ENCODE data around the gene SORL1.

Gene SORL1

GRCh38 chr11:121648306-121648705 lies 196.2 kb downstream of the SORL1 start:
- no peak for TF ChIP-seq CTBP1 (IDR thresholded peaks at IDR 0.05; ENCODE audit: borderline replicate concordance)
- no peak for TF ChIP-seq PKNOX1 (IDR thresholded peaks at IDR 0.05)
- TF ChIP-seq ELF4 (IDR thresholded peaks at IDR 0.05): no peak
- TF ChIP-seq SUZ12 (IDR thresholded peaks at IDR 0.05): no peak
- no peak for TF ChIP-seq ARNT (IDR thresholded peaks at IDR 0.05)
- no peak for TF ChIP-seq L3MBTL2 (conservative IDR thresholded peaks at IDR 0.05)
- POLR2A ChIA-PET: no interaction called here
- CTCF ChIA-PET: no interaction called here
- peak; percentile 19 for DNase-seq (ENCODE audit: extremely low spot score)

GRCh38 chr11:121649798-121650197 lies 197.7 kb downstream of the SORL1 start:
- POLR2A ChIA-PET: no interaction called here
- CTCF ChIA-PET: no interaction called here

GRCh38 chr11:121650351-121651256 lies 198.5 kb downstream of the SORL1 start:
- TF ChIP-seq CTBP1 (IDR thresholded peaks at IDR 0.05; ENCODE audit: borderline replicate concordance): no peak
- TF ChIP-seq TARDBP (IDR thresholded peaks at IDR 0.05): no peak
- TF ChIP-seq NFRKB (IDR thresholded peaks at IDR 0.05): no peak
- TF ChIP-seq FOXM1 (IDR thresholded peaks at IDR 0.05; ENCODE audit: borderline replicate concordance): no peak
- no peak for TF ChIP-seq ARNT (IDR thresholded peaks at IDR 0.05)
- no peak for TF ChIP-seq BHLHE40 (IDR thresholded peaks at IDR 0.05; ENCODE audit: borderline replicate concordance)
- TF ChIP-seq ZNF384 (IDR thresholded peaks at IDR 0.05): no peak
- ChIA-PET POLR2A (no interaction called here), CTCF (no interaction called here)
- no peak for DNase-seq (ENCODE audit: extremely low spot score)

More at GRCh38 chr11:121649798-121650197, 197.7 kb downstream of the SORL1 start:
- TF ChIP-seq FOXA1 (IDR thresholded peaks at IDR 0.05): no peak
- no peak for TF ChIP-seq FOXM1 (IDR thresholded peaks at IDR 0.05; ENCODE audit: borderline replicate concordance)
- no peak for TF ChIP-seq CTBP1 (IDR thresholded peaks at IDR 0.05; ENCODE audit: borderline replicate concordance)
- no peak for TF ChIP-seq FOXK2 (IDR thresholded peaks at IDR 0.05)
- TF ChIP-seq SP1 (IDR thresholded peaks at IDR 0.05): no peak
- no peak for TF ChIP-seq TARDBP (IDR thresholded peaks at IDR 0.05)
- TF ChIP-seq BHLHE40 (IDR thresholded peaks at IDR 0.05; ENCODE audit: borderline replicate concordance): no peak
- TF ChIP-seq ZNF384 (IDR thresholded peaks at IDR 0.05): no peak
- TF ChIP-seq NFRKB (IDR thresholded peaks at IDR 0.05): no peak
- no peak for TF ChIP-seq PKNOX1 (IDR thresholded peaks at IDR 0.05)
- no peak for DNase-seq (ENCODE audit: extremely low spot score)

- ChIA-PET CTCF (no interaction called here), POLR2A (no interaction called here)
- DNase-seq (ENCODE audit: extremely low spot score): no peak
- TF ChIP-seq PKNOX1 (IDR thresholded peaks at IDR 0.05) (no peak), ZNF384 (IDR thresholded peaks at IDR 0.05) (no peak), FOXM1 (IDR thresholded peaks at IDR 0.05; ENCODE audit: borderline replicate concordance) (no peak), ELF4 (IDR thresholded peaks at IDR 0.05) (no peak), ARNT (IDR thresholded peaks at IDR 0.05) (no peak), NFRKB (IDR thresholded peaks at IDR 0.05) (no peak), FOXK2 (IDR thresholded peaks at IDR 0.05) (no peak), TARDBP (IDR thresholded peaks at IDR 0.05) (no peak), HDGF (IDR thresholded peaks at IDR 0.05; ENCODE audit: borderline replicate concordance) (no peak), LEF1 (IDR thresholded peaks at IDR 0.05; ENCODE audit: borderline replicate concordance) (no peak), CTBP1 (IDR thresholded peaks at IDR 0.05; ENCODE audit: borderline replicate concordance) (no peak), SP1 (IDR thresholded peaks at IDR 0.05) (no peak), BHLHE40 (IDR thresholded peaks at IDR 0.05; ENCODE audit: borderline replicate concordance) (no peak)
These were observed 199.1 kb downstream of the SORL1 start for GRCh38 chr11:121651257-121651605.

- ChIA-PET POLR2A (no interaction called here), CTCF (interaction anchor here (0.7 to 1.8 kb wide), 2 partner anchors 9 to 284 kb away, joined by 4 read pairs; no protein-coding TSS in a partner anchor)
- DNase-seq (ENCODE audit: extremely low spot score): peak; percentile 26
- TF ChIP-seq ARNT (IDR thresholded peaks at IDR 0.05): no peak
- no peak for TF ChIP-seq FOXA1 (IDR thresholded peaks at IDR 0.05)
- TF ChIP-seq PKNOX1 (IDR thresholded peaks at IDR 0.05): no peak
- no peak for TF ChIP-seq NFRKB (IDR thresholded peaks at IDR 0.05)
- no peak for TF ChIP-seq SUZ12 (IDR thresholded peaks at IDR 0.05)
- TF ChIP-seq SP1 (IDR thresholded peaks at IDR 0.05): no peak
- no peak for TF ChIP-seq BHLHE40 (IDR thresholded peaks at IDR 0.05; ENCODE audit: borderline replicate concordance)
These were observed 200.9 kb downstream of the SORL1 start for GRCh38 chr11:121652971-121653370.

GRCh38 chr11:121654259-121654842 lies 202.2 kb downstream of the SORL1 start:
- CTCF ChIA-PET: interaction anchor here (0.5 to 2.6 kb wide), 9 partner anchors 10 to 1357 kb away, joined by 3 to 16 read pairs (median 4); no protein-coding TSS in a partner anchor
- DNase-seq (ENCODE audit: extremely low spot score): no peak
- no peak for TF ChIP-seq FOXK2 (IDR thresholded peaks at IDR 0.05)
- TF ChIP-seq TARDBP (IDR thresholded peaks at IDR 0.05): no peak
- POLR2A ChIA-PET: no interaction called here
